HG03439 (cell line): ENCODE results near the gene ZDHHC19.
A peak's percentile ranks its signal among the peaks of the same experiment; 100 is the strongest.
"Not testable (repeated sequence)": the region's sequence is repeated elsewhere in the genome, so short reads cannot be mapped to it uniquely, and the experiment has no call there.

ENCODE experiments used
- ATAC-seq: cut with Tn5 transposase; IDR thresholded peaks from one replicate; pipeline ENCODE4 v1.9.1; 2021; ENCODE audit warnings: mild to moderate bottlenecking, moderate library complexity; ENCODE audit not compliant: unreplicated experiment

ZDHHC19 gene

GRCh38 chr3:196205442-196206205, 5.6 kb downstream of the ZDHHC19 start:
- ATAC-seq = not testable (repeated sequence)

- ATAC-seq = no peak
Measured at GRCh38 chr3:196203846-196204245, 7.4 kb downstream of the ZDHHC19 start.

- ATAC-seq = no peak
Measured at GRCh38 chr3:196202516-196202970, 8.7 kb downstream of the ZDHHC19 start.

DNA sequence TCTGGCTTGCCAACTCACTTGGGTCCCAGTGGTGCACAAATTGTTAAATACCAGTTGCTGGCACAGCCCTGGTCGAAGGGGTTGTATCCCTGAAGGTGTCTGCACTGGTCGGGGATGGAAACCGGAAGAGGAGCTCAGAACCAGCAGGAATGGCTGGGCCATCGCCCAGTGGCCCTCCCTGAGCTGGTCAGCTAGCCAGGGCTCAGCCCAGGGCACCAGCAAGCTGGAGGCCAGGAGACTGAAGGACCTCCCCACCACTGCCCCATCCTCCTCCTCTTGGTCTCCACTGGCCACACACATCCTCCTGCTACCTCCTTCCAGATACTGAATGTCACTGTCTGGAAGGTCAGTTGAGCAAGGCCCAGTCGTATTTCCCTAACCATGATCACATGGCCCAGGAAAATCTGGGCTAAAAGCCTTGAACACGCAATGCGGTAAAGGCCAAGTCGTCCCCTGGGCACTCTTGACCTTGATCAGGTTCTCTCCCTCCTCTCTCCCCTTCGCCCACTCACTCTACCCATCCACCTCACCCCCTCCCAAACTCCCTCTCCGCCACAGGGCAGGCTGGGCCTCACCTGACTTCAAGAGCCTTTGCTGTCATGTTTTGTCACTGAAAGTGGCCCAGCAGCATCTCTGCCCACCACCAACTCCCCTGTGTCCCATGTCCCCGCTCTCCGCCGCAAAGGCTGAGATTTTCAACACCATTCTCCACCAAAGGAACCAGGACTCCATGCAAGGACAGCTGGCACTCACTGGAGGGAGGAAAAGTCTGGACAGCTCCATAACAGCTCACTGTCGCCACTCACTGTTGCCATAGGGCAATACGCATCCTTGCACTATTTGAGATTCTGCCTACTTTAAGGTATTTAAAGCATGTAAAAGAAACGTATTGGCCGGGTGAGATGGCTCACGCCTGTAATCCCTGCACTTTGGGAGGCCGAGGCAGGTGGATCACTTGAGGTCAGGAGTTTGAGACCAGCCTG, 12.1 kb downstream of the ZDHHC19 start:
- ATAC-seq = no peak

GRCh38 chr3:196198081-196198675, 13.0 kb downstream of the ZDHHC19 start:
- no peak for ATAC-seq

- no peak for ATAC-seq
Measured at GRCh38 chr3:196197524-196197923, 13.7 kb downstream of the ZDHHC19 start.

GRCh38 chr3:196195664-196196265, 15.4 kb downstream of the ZDHHC19 start:
- ATAC-seq = no peak

- ATAC-seq = no peak
Measured at GRCh38 chr3:196194542-196194915, 16.7 kb downstream of the ZDHHC19 start.

DNA sequence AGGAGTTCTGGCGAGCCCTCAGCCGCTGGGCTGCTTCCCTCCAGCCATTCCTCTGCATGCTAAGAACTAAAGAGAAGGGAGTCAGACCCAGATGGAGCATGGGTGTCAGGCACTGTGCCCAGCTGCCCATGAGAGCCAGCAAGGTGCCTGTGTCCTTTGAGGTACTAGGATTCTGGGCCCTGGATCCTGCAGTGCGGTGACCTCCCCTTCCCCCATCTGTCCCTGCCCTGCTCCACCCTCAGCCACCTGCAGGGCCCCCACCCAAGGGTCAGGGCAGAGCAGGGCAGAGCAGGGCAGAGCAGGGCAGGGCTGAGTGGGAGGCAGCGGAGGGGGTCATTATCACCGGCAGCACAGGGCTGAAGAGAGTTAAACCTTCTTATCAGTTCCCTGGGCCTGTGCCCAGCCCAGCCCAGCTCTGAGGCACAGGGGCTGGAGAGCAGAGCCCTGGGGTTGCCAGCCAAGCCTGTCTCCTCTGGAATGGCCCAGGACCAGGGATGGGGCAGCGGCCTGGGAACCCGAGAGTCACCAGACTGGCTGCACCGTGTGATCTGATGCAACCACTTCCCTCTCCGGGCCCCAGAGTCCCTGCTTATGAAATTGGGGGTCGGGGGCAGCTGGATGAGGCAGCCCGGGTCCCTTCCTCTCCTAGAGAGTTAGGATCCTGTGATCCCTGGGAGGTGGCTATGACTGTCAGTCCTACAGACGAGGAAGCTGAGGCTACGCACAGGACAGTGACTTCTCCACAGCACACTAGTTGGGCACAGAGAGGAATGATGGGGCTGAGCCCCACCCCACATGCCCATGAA, 17.3 kb downstream of the ZDHHC19 start:
- no peak for ATAC-seq

- ATAC-seq = no peak
Measured at GRCh38 chr3:196193133-196193735, 18.0 kb downstream of the ZDHHC19 start.

- peak; percentile 8 for ATAC-seq
Measured at GRCh38 chr3:196192524-196193051, 18.6 kb downstream of the ZDHHC19 start.

DNA sequence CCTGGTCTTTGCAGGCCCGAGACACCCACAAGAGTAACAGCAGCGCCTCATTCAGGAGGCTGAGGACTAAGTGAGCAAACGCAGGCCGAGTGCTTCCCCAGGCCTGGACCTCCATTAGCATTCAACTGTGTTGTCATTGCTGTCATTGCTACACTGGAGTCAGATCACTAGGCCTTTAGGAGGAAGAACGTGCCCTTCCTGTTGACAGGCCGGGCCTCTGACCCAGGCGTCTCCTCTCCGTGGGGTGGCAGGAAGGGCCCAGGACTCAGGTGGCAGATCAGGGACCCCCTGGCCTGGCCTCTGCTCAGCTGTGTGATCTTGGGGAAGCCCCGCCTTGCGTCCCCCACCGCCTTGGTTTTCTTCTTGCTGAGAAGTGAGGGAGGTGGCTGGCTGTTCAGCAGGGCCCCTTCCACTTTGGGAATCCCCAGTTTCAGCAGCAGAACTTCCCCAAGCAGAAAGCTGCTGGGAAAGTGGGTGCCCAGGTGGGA, 19.1 kb downstream of the ZDHHC19 start:
- peak; percentile 32 for ATAC-seq

DNA sequence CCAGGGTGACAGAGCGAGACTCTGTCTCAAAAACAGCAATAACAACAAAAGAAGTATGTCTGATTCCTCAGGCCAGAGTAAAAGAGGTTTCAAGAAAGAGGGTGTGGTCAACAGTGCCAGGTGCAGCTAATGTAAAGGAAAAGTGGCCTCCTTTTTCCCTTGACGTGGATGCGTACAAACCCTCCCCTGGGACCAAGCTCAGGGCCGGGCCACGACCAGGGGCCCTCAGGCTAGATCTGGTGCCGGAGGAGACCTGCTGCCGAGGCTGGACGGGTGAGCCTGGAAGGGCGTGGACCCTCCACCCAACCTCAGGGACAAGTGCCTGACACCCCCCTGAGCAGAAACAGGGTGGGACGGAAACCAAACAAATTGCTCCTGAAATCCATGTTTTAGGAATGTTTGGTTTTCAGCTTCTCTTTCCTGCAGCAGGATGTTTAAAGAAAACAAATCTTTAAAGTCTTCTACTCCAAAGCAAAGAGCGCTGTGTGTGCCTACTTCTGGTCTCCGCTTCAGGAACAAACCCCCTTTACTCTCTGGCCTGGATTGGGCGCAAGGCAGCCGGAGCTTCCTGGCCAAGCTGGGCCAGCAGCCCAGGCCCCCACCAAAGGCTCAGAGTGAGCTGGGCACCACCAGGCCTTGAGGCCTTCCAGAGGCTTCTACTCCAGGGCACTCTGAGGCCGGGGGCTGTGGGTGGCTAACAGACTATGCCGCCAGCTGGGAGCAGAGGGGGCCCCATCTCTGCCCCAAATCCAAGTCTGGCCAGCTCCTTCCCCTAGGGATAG, 21.4 kb downstream of the ZDHHC19 start:
- ATAC-seq = no peak

DNA sequence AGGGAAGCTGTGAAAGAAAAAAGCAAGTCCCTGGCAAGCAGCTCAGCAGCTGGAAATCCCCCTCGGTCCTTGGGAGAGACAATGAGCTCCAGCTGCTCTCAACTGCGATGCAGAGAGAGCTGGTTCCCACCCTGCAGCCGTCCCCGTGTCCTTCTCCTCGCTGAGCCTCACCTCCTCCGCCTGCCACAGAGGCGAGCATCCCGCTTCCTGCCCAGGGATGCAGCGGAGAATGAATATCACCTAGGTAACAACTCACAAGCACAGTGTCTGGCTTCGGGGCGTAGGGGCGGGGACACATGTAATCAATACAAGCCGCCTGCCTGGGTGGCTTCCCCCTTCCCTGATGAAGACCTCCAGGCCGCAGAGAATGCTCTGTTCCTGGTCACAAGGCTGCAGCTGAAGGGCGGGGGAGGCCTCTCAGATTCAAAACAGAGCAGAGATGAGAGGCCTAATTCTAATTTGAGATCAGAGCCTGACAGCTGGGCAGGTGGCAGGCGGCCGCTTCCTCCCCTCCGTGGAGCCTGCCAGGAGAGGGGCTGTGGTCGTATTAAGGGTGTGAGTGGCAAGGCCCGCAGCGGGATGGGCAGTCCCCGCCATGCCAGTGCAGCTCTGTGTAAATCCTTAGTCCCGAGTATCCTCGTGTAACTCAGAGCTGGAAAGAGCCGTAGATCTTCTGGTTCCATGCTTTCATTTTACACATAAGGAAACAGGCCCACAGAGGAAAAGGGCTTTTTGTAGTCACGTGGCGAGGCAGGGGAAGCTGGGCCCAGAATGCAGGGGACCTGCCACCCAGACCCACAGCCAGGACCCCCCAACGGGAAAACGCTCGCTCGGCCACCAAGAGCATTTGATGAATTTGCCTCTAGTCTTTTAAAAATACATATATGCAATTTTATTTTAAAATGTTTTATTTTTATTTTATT, 24.3 kb downstream of the ZDHHC19 start:
- ATAC-seq = peak; percentile 47

DNA sequence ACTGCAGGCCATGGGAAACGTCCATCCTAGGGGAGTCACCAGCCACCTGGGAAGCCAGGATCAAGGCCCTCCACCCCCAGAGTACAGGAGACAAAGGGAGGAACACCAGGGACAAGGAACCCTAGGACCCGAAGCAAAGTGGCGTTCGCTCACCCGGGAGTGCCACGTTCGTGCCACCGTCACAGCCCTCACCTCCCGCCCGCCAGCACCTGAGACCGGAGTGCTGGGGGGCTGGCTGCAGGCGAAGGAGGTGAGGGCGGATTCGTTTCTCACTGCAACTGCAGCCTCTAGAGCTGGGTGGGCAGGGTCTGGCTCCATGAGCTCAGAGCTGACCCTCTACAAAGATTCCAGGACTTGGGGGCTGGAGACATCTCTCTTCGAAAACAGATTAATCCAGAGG, 26.3 kb downstream of the ZDHHC19 start:
- ATAC-seq = no peak

GRCh38 chr3:196184169-196184432, 27.1 kb downstream of the ZDHHC19 start:
- not testable (repeated sequence) for ATAC-seq

DNA sequence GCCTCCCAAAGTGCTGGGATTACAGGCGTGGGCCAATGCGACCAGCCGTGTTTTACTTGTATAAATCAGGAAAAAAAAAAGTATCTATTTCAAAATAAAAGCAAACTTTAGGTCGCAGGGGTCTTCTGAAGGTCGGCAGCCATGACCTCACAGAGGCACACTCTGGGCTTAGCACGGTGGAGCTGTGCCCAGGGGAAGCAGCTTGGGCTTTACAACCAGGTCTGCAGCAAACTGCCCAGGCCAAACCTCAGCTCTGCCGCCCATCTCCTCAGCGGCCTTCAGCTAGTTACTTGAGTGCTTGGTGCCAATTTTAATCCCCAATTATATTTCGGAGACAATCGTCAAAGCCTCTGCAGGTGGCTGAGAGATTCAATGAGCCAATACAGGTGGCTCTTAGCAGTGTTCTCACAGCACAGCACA, 30.1 kb downstream of the ZDHHC19 start:
- no peak for ATAC-seq

DNA sequence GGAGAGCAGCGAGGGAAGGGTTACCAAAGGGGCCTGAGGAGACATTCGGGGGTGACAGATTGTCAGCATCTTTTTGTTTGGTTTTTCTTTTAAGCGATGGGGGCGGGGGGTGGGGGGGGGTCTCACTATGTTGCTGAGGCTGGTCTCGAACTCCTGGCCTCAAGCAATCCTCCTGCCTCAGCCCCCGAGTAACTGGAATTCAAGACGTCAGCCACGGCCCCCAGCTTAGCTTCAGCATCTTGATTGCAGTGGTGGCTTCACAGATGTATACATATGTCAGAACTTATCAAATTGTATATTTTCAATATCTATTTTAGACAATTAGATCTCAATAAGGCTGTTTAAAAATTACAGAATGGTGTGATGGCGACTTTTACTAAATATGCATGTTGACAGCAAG, 30.9 kb downstream of the ZDHHC19 start:
- ATAC-seq = no peak
